GM23338 (cell line): ENCODE data around the gene TPM2. TPM values are rescaled to one million over a fixed set of nuclear protein-coding genes. Genes with fewer than 3 reads are reported as not detected.

ENCODE experiments used
- ATAC-seq: fragments of 200-7000 bp; cut with Tn5 transposase; 3 replicates; pipeline ENCODE4 v1.9.1; 2020
- DNase-seq: peaks from one replicate; pipeline ENCODE4 v3.0.0-alpha.2; 2015; ENCODE audit warnings: low spot score
- H2AFZ ChIP-seq: fragments of 200-600 bp; sonication (generic); 2 replicates; pipeline ENCODE4 v1.8.0; 2016; ENCODE audit warnings: antibody characterized with exemption, mild to moderate bottlenecking, moderate library complexity
- H3F3A ChIP-seq: fragments of 200-600 bp; sonication (generic); replicated peaks from 2 replicates; pipeline ENCODE4 v1.8.0; 2017; ENCODE audit warnings: antibody characterized with exemption, mixed run types, low read depth
- H3K27ac ChIP-seq: fragments of 200-600 bp; sonication (generic); 2 replicates; pipeline ENCODE4 v1.6.1; 2016; ENCODE audit warnings: low read depth
- H3K27me3 ChIP-seq: fragments of 200-600 bp; sonication (generic); 2 replicates; pipeline ENCODE4 v1.8.0; 2016; ENCODE audit warnings: mild to moderate bottlenecking, mixed run types, moderate library complexity; ENCODE audit not compliant: insufficient read depth
- H3K36me3 ChIP-seq: fragments of 200-600 bp; sonication (generic); 2 replicates; pipeline ENCODE4 v1.8.0; 2016; ENCODE audit warnings: mild to moderate bottlenecking; ENCODE audit not compliant: insufficient read depth
- H3K4me1 ChIP-seq: fragments of 200-600 bp; sonication (generic); 2 replicates; pipeline ENCODE4 v1.8.0; 2016; ENCODE audit warnings: mild to moderate bottlenecking, moderate library complexity; ENCODE audit not compliant: insufficient read depth
- H3K4me2 ChIP-seq: fragments of 200-600 bp; sonication (generic); 2 replicates; pipeline ENCODE4 v1.7.1; 2017; ENCODE audit warnings: mixed run types
- H3K4me3 ChIP-seq: fragments of 200-600 bp; sonication (generic); 2 replicates; pipeline ENCODE4 v1.6.1; 2016; ENCODE audit warnings: mixed run types
- H3K79me2 ChIP-seq: fragments of 200-600 bp; sonication (generic); replicated peaks from 2 replicates; pipeline ENCODE4 v1.8.0; 2017; ENCODE audit warnings: mild to moderate bottlenecking; ENCODE audit not compliant: insufficient read depth
- H3K9me2 ChIP-seq: fragments of 200-600 bp; sonication (generic); 2 replicates; pipeline ENCODE4 v1.8.0; 2017; ENCODE audit not compliant: insufficient read depth
- H4K20me1 ChIP-seq: fragments of 200-600 bp; sonication (generic); replicated peaks from 2 replicates; pipeline ENCODE4 v1.8.0; 2017; ENCODE audit warnings: mild to moderate bottlenecking; ENCODE audit not compliant: insufficient read depth
- H3K27ac Mint-ChIP-seq: 2 replicates; pipeline ENCODE4 v1.8.0; 2020; ENCODE audit warnings: inconsistent platforms, mild to moderate bottlenecking, moderate library complexity, mixed read lengths
- H3K27me3 Mint-ChIP-seq: 3 replicates; pipeline ENCODE4 v1.8.0; 2022; ENCODE audit warnings: low read depth, mild to moderate bottlenecking, moderate library complexity, mixed read lengths, inconsistent platforms; ENCODE audit not compliant: insufficient read depth, poor library complexity
- H3K36me3 Mint-ChIP-seq: 3 replicates; pipeline ENCODE4 v1.8.0; 2021; ENCODE audit warnings: low read depth, mild to moderate bottlenecking, inconsistent platforms, moderate library complexity, mixed read lengths
- H3K4me1 Mint-ChIP-seq: 3 replicates; pipeline ENCODE4 v1.8.0; 2020; ENCODE audit warnings: mild to moderate bottlenecking, inconsistent platforms, mixed read lengths
- H3K4me3 Mint-ChIP-seq: 3 replicates; pipeline ENCODE4 v1.8.0; 2021; ENCODE audit warnings: moderate library complexity, mild to moderate bottlenecking, inconsistent platforms, mixed read lengths
- H3K9me3 Mint-ChIP-seq: 3 replicates; pipeline ENCODE4 v1.8.0; 2020; ENCODE audit warnings: moderate library complexity, mild to moderate bottlenecking, inconsistent platforms, mixed read lengths
- CREB1 ChIP-seq: fragments of 250-450 bp; sonication (Bioruptor Pico); IDR thresholded peaks from 2 replicates; pipeline ENCODE4 v1.5.0; 2020; ENCODE audit warnings: low read depth, mild to moderate bottlenecking, moderate library complexity
- EZH2phosphoT487 ChIP-seq: fragments of 200-600 bp; sonication (generic); IDR thresholded peaks from one replicate; pipeline ENCODE4 v1.8.1; 2018; ENCODE audit warnings: antibody characterized with exemption; ENCODE audit not compliant: unreplicated experiment
- JUNB ChIP-seq: IDR thresholded peaks from one replicate; pipeline ENCODE4 v1.6.1; 2016; ENCODE audit warnings: antibody characterized with exemption; ENCODE audit not compliant: unreplicated experiment
- POLR2AphosphoS5 ChIP-seq: IDR thresholded peaks from 2 replicates; pipeline ENCODE4 v1.6.1; 2016; ENCODE audit warnings: antibody characterized with exemption, low read depth
- STAT1 ChIP-seq: IDR thresholded peaks from one replicate; pipeline ENCODE4 v1.6.1; 2016; ENCODE audit warnings: antibody characterized with exemption; ENCODE audit not compliant: unreplicated experiment
- ZNF114 ChIP-seq: fragments of 250-450 bp; sonication (Bioruptor Pico); IDR thresholded peaks from 2 replicates; pipeline ENCODE4 v1.5.0; 2020; ENCODE audit warnings: mild to moderate bottlenecking, moderate library complexity
- ZNF331 ChIP-seq: fragments of 250-450 bp; sonication (Bioruptor Pico); IDR thresholded peaks from 2 replicates; pipeline ENCODE4 v1.5.0; 2020; ENCODE audit warnings: low read depth, mild to moderate bottlenecking, moderate library complexity
- polyA plus RNA-seq: library from polyadenylated mRNA; unstranded; fragments of >200 nt; fragmentation: Nextera tagmentation; extraction: Ambion mirVana; gene quantifications from 2 replicates; pipeline ENCODE4 v1.2.1, GENCODE V29; 2016
- total RNA-seq: library from RNA; depleted of rRNA; stranded (reverse); fragments of >200 nt; shearing (Covaris generic); gene quantifications from 2 replicates; pipeline ENCODE4 v1.2.3, GENCODE V29; 2014
- TF ChIP-seq, protein P1 (sequence below): IDR thresholded peaks from one replicate; pipeline ENCODE4 v1.6.1; 2018; ENCODE audit warnings: antibody characterized with exemption; ENCODE audit not compliant: unreplicated experiment
- TF ChIP-seq, protein P2 (sequence below): IDR thresholded peaks from 2 replicates; pipeline ENCODE4 v1.6.1; 2016; ENCODE audit warnings: antibody characterized with exemption
- TF ChIP-seq, protein P3 (sequence below): fragments of 250-450 bp; sonication (Bioruptor Pico); IDR thresholded peaks from 2 replicates; pipeline ENCODE4 v1.5.0; 2020; ENCODE audit warnings: mild to moderate bottlenecking, moderate library complexity

Gene TPM2
- total and polyA plus RNA-seq, 2 experiments from 2014 or later, result 116 to 488 TPM

DNA sequence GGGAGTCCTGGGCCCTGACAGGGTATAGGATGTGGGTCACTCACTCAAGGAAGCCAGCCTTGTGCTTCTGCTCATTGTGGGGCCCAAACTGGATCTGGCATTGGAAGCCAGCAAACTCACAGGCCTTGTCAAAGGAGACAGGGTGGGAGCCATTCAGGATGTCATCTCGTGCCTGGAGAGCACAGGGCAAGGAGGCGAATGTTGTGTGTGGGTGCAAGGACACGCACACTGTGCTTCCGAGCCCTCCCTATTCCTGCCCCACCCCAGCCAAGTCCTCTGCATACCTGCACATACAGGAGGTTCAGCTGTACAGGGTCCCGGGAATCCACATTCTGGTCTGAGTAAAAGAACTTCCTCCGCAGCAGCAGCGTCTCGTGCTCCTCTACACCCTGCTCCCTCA lies 34.2 kb upstream of the TPM2 start (continued):
- TF ChIP-seq, protein P1, sequence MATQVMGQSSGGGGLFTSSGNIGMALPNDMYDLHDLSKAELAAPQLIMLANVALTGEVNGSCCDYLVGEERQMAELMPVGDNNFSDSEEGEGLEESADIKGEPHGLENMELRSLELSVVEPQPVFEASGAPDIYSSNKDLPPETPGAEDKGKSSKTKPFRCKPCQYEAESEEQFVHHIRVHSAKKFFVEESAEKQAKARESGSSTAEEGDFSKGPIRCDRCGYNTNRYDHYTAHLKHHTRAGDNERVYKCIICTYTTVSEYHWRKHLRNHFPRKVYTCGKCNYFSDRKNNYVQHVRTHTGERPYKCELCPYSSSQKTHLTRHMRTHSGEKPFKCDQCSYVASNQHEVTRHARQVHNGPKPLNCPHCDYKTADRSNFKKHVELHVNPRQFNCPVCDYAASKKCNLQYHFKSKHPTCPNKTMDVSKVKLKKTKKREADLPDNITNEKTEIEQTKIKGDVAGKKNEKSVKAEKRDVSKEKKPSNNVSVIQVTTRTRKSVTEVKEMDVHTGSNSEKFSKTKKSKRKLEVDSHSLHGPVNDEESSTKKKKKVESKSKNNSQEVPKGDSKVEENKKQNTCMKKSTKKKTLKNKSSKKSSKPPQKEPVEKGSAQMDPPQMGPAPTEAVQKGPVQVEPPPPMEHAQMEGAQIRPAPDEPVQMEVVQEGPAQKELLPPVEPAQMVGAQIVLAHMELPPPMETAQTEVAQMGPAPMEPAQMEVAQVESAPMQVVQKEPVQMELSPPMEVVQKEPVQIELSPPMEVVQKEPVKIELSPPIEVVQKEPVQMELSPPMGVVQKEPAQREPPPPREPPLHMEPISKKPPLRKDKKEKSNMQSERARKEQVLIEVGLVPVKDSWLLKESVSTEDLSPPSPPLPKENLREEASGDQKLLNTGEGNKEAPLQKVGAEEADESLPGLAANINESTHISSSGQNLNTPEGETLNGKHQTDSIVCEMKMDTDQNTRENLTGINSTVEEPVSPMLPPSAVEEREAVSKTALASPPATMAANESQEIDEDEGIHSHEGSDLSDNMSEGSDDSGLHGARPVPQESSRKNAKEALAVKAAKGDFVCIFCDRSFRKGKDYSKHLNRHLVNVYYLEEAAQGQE, result no peak

DNA sequence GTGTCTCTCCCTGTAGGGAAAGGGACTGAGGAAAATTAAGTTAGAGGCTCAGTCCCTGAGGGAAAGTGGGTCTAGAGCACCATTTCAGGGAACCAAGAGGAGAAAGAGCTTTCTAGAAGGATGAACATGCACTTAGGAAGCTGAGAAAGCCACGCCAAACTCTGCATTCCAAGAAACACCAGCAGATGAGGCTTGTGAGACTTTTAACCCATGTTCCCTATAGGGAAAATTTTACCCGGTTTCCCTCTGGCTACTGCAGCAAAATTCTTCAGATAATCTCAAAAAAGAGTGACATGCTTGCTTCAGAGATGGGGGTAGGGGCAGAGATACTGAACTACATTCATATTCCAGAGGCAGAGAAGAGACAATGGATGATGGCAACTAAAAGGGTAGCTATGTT lies 33.7 kb upstream of the TPM2 start:
- Mint-ChIP-seq H3K36me3 (peaks cover 65% of the 10 kb centered on the region), H3K4me1 (no peaks in the 10 kb centered on the region; the same call in 1 of the 3 replicates), H3K4me3 (no peak overlapping the region), H3K9me3 (no peaks in the 10 kb centered on the region; the same call in 2 of the 3 replicates), H3K27me3 (no peaks in the 10 kb centered on the region), H3K27ac (no peak overlapping the region)
- Histone ChIP-seq H3K4me2 (no peak overlapping the region), H3K79me2 (peaks cover 19% of the 10 kb centered on the region), H3F3A (no peaks in the 10 kb centered on the region), H3K27ac (no peak overlapping the region), H3K36me3 (peaks cover 34% of the 10 kb centered on the region), H3K4me1 (peaks cover 16% of the 10 kb centered on the region), H3K27me3 (no peaks in the 10 kb centered on the region), H2AFZ (no peak overlapping the region), H3K9me2 (no peaks in the 10 kb centered on the region), H3K4me3 (no peak overlapping the region), H4K20me1 (no peaks in the 10 kb centered on the region; the same call in 1 of the 2 replicates)
- ATAC-seq (no peak), DNase-seq (no peak)
- TF ChIP-seq, protein P2, sequence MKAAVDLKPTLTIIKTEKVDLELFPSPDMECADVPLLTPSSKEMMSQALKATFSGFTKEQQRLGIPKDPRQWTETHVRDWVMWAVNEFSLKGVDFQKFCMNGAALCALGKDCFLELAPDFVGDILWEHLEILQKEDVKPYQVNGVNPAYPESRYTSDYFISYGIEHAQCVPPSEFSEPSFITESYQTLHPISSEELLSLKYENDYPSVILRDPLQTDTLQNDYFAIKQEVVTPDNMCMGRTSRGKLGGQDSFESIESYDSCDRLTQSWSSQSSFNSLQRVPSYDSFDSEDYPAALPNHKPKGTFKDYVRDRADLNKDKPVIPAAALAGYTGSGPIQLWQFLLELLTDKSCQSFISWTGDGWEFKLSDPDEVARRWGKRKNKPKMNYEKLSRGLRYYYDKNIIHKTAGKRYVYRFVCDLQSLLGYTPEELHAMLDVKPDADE, result no peak
- TF ChIP-seq, protein P3, sequence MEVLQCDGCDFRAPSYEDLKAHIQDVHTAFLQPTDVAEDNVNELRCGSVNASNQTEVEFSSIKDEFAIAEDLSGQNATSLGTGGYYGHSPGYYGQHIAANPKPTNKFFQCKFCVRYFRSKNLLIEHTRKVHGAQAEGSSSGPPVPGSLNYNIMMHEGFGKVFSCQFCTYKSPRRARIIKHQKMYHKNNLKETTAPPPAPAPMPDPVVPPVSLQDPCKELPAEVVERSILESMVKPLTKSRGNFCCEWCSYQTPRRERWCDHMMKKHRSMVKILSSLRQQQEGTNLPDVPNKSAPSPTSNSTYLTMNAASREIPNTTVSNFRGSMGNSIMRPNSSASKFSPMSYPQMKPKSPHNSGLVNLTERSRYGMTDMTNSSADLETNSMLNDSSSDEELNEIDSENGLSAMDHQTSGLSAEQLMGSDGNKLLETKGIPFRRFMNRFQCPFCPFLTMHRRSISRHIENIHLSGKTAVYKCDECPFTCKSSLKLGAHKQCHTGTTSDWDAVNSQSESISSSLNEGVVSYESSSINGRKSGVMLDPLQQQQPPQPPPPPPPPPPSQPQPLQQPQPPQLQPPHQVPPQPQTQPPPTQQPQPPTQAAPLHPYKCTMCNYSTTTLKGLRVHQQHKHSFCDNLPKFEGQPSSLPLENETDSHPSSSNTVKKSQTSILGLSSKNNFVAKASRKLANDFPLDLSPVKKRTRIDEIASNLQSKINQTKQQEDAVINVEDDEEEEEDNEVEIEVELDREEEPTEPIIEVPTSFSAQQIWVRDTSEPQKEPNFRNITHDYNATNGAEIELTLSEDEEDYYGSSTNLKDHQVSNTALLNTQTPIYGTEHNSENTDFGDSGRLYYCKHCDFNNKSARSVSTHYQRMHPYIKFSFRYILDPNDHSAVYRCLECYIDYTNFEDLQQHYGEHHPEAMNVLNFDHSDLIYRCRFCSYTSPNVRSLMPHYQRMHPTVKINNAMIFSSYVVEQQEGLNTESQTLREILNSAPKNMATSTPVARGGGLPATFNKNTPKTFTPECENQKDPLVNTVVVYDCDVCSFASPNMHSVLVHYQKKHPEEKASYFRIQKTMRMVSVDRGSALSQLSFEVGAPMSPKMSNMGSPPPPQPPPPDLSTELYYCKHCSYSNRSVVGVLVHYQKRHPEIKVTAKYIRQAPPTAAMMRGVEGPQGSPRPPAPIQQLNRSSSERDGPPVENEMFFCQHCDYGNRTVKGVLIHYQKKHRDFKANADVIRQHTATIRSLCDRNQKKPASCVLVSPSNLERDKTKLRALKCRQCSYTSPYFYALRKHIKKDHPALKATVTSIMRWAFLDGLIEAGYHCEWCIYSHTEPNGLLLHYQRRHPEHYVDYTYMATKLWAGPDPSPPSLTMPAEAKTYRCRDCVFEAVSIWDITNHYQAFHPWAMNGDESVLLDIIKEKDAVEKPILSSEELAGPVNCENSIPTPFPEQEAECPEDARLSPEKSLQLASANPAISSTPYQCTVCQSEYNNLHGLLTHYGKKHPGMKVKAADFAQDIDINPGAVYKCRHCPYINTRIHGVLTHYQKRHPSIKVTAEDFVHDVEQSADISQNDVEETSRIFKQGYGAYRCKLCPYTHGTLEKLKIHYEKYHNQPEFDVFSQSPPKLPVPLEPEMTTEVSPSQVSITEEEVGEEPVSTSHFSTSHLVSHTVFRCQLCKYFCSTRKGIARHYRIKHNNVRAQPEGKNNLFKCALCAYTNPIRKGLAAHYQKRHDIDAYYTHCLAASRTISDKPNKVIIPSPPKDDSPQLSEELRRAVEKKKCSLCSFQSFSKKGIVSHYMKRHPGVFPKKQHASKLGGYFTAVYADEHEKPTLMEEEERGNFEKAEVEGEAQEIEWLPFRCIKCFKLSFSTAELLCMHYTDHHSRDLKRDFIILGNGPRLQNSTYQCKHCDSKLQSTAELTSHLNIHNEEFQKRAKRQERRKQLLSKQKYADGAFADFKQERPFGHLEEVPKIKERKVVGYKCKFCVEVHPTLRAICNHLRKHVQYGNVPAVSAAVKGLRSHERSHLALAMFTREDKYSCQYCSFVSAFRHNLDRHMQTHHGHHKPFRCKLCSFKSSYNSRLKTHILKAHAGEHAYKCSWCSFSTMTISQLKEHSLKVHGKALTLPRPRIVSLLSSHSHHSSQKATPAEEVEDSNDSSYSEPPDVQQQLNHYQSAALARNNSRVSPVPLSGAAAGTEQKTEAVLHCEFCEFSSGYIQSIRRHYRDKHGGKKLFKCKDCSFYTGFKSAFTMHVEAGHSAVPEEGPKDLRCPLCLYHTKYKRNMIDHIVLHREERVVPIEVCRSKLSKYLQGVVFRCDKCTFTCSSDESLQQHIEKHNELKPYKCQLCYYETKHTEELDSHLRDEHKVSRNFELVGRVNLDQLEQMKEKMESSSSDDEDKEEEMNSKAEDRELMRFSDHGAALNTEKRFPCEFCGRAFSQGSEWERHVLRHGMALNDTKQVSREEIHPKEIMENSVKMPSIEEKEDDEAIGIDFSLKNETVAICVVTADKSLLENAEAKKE (CRISPR knock-in tag), result no peak
- TF ChIP-seq EZH2phosphoT487 (no peak), STAT1 (no peak), JUNB (no peak), CREB1 (CRISPR knock-in tag) (no peak), POLR2AphosphoS5 (no peak), ZNF331 (CRISPR knock-in tag) (no peak), ZNF114 (CRISPR knock-in tag) (no peak)
- TF ChIP-seq, protein P1, result no peak
